CD4-positive, alpha-beta T cell treated with Interleukin-6 for 4 hours (primary cell): ENCODE results near the gene MATK.
"Not testable (repeated sequence)": the region's sequence is repeated elsewhere in the genome, so short reads cannot be mapped to it uniquely, and the experiment has no call there.

Source experiments
- DNase-seq: peaks from one replicate; pipeline ENCODE4 v3.0.0-alpha.2; 2020; ENCODE audit warnings: mixed read lengths

The MATK gene

DNA sequence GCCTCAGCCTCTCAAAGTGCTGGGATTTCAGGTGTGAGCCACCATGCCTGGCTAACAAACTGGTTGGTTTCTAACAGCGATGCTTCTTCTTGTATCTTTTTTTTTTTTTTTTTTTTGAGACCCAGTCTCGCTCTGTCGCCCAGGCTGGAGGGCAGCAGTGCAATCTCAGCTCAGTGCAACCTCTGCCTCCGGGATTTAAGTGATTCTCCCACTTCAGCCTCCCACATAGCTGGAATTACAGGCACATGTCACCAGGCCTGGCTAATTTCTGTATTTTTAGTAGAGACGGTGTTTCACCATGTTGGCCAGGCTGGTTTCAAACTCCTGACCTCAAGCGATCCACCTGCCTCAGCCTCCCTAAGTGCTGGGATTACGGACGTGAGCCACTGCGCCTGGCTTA is 30.0 kb upstream of the MATK start:
- not testable (repeated sequence) for DNase-seq

DNA sequence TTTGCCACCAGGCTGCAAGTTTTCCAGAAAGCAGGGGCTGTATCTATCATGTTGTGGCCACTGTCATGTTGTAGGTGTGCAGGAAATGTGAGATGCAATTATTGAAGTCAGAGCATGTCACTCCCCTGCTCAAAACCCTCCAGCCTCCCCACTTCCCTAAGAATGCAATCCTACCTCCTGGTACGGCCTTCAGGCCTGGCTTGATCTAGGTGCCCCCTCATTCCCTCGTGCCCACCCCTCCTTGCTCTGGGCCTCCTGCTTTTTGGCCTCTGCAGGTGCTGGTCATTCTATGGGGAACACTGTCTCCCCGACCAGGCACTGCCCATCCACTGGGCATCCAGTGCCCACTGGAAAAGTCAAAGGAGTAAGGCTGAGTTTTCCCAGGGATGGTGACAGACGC is 28.5 kb upstream of the MATK start:
- no peak for DNase-seq

DNA sequence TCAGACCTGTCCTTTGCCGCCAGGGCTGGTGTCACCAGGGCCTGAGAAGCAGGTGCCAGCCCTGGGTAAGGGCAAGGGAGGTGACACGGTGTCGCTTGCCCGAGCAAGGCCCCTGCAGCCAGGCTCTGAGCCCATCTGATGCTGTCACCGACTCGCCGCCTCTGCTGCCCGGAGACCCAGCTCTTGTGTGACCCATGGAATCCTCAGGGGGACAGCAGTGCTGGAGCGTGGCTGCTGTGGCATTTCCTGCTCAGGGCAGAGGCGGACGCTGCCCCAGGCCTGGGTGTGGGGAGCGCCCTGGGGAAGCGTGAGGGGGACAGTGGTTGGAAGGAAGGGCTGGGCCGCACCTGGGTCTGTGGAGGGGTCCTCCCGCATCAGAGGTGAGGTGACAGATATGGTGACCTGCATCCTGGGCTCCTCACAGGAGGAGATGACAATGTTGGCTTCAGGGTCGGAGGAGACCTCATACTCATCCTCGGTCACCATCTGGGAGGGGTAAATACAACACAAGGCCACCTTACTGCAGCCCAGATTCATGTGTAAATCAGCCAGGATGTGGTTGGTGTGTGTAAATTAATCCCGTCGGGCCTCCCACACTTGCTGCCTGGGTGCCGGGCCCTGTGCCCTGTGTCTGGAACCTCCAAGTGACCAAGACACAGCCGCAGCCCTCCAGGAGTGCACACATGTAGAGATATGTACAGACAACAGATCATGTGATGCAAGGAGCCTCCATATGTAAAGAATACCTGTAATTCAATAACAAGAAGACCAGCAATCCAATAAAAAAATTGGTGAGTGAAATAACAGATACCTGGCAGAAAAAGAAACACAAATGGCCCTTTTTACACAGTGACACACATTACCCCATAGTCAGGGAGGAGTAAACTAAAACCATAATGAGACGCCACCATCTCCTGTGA is 27.6 kb upstream of the MATK start:
- peak; percentile 32 for DNase-seq

DNA sequence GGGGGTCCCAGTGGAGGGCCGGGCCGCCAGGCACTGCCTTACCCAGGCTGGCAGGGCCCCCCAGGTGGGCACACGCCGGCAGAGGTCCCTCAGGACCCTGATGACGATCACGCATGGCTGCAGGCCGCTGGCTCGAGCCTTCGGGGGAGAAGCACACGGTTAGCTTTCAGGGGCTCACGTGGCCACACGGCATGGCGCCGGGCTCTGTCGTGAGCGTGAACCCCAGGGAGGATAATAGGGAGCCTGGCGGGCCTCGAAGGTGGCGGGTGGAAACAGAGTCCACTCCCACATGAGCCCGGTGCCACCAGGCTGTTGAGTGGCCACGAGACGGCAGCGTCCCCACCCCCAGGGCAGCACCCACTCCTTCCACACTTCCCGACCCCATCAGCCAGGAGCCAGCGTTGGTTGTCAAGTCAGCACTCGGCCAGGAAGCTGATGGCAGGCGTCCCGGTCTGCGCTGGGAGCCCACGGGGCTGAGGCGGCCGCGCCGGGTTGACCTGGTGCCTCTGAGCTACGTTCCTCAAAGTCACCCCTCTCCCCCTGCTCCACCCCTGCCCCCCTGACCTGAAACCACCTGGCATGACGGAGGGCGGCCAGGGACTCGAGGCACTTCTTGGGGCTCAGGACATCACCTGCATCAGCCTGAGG is 24.7 kb upstream of the MATK start:
- DNase-seq: no peak

DNA sequence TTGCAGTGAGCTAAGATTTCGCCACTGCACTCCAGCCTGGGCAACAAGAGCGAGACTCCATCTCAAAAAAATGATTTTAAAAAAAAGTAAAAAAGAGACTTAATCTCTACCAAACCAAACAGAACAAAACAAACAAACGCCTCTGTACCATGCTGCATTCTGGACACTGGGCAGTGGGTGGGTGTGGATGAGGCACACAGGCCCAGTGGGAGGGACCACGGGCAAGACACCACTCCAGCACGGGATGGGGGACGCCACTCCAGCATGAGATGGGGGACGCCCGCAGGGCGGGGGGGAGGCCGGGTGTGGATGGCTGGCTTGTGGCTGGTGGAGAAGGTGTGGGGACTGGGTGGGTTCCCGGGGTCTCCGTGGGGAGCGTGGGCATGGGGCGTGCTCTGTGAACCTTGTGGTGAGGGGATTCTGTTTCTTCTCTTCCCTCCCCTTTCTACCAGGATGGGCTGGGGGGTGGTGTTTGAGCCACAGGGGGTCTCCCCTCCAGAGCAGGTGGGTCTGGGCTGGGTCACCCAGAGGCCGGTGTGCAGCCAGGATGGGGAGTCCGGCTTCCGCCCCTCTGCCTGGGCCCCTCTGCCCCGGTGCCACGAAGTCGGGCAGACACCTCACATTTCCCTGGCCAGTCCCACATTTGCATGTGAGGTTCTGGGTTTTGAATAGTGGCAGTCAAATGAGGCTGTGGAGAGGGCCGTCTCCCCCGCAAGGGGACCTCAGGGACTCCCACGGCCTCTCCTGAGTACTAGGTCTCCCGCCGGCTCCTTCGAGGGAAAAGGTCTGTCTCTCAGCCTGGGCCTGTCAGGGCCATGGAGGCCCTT is 23.9 kb upstream of the MATK start:
- DNase-seq: no peak

DNA sequence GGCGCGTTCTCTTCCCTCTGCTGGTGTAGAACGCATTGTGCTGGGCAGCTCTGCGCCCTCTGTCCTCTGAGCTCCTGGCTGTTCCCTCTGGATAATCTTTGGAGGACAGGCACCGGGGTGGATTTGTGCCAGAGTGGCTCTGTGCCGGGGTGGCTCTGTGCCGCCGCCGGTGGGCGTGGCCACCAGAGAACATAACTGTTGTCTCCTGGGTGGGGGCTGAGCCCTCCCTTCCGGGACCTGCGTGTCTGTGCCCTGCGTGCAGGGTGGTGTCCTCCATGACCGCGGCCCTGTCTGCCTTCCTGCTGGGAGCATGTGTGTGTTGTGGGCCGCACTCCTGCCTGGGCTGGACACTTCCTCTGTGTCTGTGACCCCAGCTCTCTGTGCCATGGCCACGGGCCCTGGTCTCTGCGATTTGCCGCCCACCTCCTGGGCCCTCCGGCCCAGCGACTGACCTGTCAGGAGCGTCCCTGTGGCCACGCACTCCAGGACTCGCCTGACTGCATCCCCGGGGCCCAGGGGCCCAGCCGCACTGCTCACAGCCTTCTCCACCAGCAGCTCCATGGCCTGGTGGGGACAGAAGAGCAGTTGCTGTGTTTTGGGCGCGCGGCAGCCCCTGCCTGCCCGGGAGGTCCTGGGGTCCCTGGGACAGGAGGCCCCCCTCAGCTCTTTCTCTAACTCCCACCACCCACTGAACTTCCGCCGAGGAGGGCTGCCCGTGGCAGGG is 22.4 kb upstream of the MATK start:
- no peak for DNase-seq

DNA sequence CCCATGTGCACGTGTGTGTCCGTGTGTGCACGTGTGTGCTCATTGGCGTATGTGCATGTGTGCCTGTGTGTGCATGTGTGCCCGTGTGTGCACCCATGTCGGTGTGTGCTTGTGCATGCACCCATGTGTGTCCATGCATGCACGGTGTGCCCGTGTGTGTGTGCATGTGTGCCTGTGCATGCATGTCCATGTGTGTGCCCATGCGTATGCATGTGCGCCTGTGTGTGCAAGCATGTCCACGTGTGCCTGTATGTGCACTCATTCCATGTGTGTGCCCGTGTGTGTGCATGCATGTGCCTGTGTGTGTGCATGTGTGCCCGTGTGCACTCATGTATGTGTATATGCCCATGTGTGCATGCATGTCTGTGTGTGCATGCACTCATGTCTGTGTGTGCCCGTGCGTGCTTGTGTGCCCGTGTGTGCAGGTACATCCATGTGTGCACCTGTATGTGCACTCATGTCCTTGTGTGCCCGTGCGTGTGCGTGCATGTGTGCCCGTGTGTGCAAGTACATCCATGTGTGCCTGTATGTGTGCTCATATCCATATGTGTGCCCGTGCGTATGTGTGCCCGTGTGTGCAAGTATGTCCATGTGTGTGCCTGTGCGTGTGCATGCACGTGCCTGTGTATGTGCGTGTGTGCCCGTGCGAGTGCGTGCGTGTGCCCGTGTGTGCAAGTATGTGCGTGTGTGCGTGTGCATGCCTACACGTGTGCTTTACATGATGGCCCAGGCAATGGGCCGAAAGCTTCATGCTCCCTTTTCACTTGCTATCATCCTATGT is 21.6 kb upstream of the MATK start:
- DNase-seq: no peak

DNA sequence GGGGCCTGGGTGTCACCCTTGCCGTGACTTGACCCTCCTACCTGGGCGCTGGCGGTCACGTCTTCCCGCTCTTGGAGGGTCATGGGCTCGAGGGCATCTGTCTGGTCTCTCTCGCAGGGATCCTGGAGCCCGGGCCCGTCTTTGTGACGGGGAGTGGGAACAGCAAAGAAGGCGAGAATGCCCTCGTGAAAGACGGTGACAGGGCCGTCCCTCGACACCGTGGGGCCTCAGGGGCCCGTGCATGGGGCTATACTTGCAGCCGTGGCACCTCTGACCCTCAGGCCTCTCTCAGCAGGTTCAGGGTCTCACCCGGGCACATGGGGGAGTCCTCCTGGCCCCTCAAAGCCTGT is 20.9 kb upstream of the MATK start:
- no peak for DNase-seq

DNA sequence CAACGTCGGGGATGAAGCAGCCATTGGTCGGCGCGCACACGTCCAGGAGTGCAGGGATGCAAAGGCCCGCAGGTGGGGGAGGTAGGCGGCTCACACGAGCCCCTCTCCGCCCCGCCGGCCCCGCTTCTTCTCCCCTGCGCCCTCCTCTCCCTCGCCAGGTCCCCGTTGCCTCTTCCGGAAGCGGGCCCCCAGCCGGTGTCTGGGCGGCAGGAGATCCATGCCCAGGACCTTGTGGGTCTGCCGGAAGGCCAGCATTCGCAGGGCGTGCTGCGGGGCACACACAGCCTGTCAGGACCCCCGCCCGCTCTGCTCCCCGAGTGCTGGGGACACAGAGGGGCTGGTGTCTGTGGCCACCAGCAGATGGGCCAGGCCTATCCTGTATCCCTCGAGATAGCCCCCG is 19.7 kb upstream of the MATK start:
- DNase-seq: no peak

DNA sequence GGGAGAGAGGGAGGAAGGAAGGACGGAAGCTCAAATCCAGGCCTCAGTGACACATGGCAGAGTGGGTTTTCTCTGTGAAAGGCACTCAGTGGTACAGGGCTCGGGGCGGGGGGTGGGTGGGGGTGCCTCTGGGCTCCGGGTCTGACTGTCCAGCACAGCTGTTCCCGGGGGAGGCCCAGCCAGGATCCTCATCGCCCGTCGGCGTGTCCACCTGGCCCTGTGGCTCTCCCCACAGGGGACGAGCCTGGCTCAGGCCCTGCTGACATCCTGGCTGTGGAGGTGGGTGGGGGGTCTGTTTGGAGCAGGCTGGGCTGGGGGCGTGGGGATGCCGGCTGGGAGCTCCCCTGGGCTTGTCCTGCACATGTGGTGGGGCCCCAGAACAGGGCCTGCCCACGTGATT is 18.2 kb upstream of the MATK start:
- DNase-seq: no peak

DNA sequence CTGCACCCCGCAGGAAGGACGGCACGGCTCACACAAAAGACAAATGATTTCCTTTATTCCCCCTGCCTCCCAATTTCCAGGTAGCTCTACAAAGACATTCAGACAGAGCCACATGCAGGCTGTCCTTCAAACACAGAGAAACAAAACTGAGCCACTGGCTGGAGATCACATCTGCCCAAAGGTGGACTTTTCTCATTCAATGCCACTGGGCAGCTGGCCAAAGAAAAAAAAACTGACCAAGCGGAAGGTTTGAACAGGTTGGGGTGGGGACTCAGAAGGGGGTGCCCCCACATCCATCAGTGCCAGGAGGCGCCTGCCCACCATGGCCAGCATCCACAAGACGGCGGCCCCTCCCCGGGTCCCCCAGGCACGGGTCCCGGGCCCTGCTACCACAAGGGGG is 17.8 kb upstream of the MATK start:
- DNase-seq: no peak

DNA sequence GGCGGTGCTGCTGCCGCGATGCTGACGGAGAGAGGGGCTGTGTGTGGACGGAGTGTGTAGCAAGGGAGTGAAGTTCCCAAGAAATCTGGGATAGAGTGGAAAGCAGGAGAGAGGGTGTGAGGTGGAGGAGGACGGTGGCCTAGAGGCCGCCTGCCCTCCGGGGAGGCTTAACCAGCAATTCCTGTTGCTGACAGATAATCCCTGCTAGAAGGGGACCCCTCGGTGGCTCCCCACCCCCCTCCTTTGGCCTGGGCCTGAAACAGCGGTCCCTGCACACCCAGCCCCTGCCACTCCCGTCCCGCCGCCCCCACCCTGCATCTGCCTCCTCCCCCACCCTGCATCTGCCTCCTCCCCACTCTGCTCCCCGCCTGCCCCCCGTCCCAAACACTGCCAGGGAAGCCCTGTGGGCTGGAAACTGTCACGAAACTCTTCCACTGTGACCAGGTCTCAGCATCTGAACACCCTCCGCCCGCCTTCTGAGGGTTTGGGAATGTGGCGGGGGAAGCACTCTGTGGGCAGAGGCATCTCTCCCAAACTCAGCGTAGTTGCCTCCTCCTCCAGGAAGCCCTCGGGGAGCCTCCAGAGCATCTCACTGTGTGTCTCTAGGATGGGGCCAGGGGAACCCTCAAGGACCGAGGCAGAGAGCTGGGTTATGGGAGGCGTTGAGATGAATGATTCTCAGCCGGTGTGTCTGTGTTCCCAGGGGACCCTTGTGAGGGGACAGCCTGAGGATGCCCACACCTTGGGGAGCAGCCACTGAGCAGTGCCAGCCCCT is 17.1 kb upstream of the MATK start:
- DNase-seq: no peak

DNA sequence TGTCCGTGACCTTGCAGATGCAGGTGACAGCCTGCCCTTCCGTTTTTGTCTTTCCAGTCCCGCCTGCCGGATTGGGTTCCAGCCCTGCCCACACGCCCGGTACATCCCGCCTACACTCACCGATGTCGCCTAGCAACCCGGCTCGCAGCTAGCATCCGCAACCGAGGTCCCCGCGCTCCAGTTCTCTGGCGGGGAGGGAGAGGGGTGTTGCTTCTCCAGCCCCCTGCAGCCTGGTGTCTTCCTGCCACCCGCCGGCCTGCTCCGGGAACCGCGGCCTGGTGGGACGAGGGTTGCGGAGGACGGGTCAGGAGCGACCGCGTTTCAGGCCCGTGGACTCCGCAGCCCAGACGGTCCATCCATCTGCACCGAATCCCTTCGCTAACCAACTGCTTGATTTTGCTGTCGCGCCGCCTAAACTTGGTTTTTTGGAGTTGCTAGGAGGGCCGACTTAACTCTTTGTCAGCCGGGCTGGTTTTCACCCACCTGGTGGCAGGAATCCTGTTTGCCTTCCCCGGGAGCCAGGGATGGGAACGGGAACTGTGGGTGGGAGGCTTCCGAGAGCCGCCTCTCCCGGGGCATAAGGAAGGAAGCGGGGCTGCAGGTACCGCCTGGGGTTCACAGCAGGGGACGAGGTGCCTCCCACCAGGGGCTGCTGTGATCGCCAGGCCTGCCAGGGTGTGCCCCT is 15.4 kb upstream of the MATK start:
- DNase-seq: peak; percentile 73

DNA sequence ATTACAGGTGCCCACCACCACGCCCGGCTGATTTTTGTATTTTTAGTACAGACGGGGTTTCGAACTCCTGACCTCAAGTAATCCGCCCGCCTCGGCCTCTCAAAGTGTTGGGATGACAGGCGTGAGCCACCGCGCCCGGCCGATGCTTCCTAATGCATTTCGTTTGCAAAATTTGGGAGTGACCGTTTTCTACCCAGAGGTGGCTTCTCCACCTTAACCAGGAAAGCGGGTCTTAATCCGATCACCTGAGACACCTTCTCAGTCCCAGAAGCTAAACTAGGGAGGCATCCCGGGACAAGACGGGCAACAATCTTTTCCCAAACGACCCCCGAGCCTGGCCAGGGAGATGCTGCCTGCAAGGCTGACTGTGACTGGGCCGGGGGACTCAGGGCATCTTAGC is 14.8 kb upstream of the MATK start:
- no peak for DNase-seq

DNA sequence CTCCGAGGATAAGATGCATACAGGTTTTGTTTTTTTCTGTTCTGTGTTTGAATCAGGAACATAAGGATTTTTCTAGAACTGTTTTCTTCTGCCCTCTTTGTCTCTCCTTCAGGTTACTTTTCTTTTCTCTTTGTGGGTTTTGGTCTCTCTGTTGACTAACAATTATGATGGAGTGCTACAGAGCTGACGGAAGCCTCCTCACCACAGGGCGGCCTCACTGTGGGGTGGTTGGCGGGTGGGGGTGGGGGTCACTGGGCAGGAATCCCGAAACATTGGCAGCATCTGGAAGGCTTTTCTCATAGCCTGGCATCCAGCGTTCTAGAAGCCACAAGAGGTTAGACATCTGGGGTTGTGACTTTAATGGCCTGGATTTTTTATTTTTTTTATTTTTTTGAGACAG is 12.0 kb upstream of the MATK start:
- peak; percentile 54 for DNase-seq

DNA sequence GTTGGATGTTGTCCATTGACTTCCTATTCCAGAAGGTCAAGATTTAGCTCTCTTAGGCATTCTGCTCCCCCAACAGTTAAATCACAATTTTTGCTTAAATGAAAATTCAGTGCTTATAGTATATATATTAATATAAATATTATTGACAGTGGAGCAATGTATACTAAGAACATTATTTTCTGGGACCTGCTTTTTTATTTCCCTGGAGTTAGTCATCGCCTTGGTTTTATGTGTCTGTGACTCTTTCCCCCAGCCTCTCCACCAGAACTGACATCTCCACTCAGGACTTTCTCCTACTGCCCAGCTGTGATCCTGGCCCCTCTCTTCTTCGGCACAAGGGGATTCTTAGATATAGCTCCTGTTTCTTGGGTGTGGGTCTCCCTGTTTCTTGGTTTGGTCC is 10.2 kb upstream of the MATK start:
- no peak for DNase-seq

DNA sequence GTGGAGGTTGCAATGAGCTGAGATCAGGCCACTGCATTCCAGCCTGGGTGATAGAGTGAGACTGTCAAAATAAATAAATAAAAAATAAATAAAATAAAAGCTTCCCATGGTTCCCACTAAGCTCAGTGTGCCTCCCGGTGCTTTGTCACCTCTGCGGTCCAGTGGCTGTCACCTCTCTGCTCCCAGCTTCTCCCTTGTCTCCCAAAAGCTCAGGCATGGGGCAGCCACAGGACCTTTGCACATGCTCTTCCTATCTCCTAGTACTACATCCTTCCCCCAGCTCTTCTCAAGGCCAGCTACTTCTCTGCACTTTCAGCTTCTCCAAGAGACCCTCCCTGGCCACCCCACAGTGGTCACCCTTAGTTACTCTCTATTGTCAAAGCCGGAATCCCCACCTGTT is 7.6 kb upstream of the MATK start:
- DNase-seq: no peak

DNA sequence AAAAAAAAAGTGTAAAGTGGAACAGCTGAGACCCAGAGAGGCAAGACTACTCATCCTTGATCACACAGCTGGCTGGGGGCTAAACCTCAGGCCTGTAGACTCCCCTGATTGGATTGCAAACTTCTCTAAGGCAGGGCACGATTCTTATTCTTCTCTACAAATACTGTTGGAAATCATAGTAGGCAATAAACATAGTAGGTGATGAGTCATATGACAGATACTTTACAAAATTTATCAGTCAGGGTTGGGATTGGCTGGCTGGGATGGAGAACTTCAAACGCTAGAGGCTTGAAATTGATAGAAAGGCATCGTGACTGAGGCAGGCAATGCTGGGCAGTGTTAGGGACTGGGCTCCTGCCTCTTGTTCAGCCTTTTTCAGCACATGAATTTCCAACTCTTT is 5.9 kb upstream of the MATK start:
- DNase-seq: no peak

DNA sequence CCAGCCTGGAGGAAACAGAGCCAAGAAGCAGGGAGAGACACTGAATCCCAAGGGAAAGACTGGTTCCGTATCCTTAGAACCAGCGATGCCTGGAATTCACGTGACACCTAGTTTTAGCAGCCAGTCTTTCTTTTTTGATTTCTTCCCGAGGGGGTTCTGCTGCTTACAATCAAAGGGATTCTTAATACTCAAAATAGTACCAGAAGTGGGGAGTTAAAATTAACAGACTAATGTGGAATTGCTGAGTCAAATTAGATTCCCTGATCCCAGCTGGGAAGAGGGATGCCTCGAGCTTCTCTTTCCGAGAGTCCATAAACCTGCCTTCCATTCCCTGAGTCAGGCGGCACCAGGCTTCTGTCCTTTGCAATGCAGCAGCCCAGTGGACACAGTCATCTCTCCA is 4.8 kb upstream of the MATK start:
- DNase-seq: no peak

DNA sequence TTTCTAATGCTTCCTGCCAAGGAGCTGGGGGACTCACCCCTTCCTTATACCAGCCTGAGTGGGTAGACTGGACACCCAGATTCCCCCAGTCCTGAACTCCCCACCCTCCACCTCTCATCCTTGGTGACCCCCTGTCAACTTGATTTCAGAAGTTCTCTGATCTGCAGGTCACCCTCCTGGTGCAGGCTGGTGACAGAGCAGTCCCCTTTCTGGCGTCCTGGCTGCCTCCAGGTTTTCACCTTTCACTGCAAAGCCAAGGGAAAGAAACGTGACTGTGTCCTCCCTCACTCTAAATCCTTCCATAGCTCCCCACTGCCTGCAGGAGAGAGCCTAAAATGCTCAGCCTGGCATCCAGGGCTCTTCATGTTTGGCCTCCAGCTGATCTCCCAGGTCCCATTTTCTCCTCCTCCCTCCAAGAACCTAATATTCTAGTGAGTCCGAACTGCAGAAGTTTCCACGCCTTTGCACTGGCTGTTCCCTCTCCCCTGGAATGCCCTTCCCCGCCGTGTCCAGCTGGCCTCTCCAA is 4.1 kb upstream of the MATK start:
- no peak for DNase-seq
